MCF 10A (cell line): ENCODE results near the gene HSD3B1. TPM values are rescaled to one million over a fixed set of nuclear protein-coding genes. Genes with fewer than 3 reads are reported as not detected.

ENCODE experiments used
- BruUV-seq: library from RNA; stranded (reverse); fragments of 400-500 nt; replicated peaks from 2 replicates; lab custom pipeline; 2021; lab: Mats Ljungman, UMichigan
- CTCF ChIA-PET: fragments of 300-600 bp; sonication (Branson Sonifier 250); formaldehyde crosslinking; extraction: SDS; loops from one replicate; lab custom pipeline; 2021; ENCODE audit warnings: antibody characterized with exemption, inconsistent platforms; lab: Yijun Ruan, JAX
- POLR2A ChIA-PET: fragments of 300-600, 350-650 bp; sonication (Branson Sonifier 250); formaldehyde crosslinking; extraction: SDS; loops from one replicate; lab custom pipeline; 2020; ENCODE audit warnings: antibody characterized with exemption, inconsistent platforms; lab: Yijun Ruan, JAX
- DNase-seq: peaks from one replicate; pipeline ENCODE4 v3.0.0-alpha.2; 2018; ENCODE audit not compliant: unreplicated experiment
- H3K27ac Mint-ChIP-seq: one replicate; pipeline ENCODE4 v1.8.0; 2022; ENCODE audit warnings: mild to moderate bottlenecking, low read depth, mixed read lengths; ENCODE audit not compliant: unreplicated experiment
- H3K27me3 Mint-ChIP-seq: one replicate; pipeline ENCODE4 v1.8.0; 2022; ENCODE audit warnings: mixed read lengths; ENCODE audit not compliant: insufficient read depth, unreplicated experiment
- H3K36me3 Mint-ChIP-seq: one replicate; pipeline ENCODE4 v1.8.0; 2022; ENCODE audit warnings: mild to moderate bottlenecking, moderate library complexity, mixed read lengths; ENCODE audit not compliant: insufficient read depth, unreplicated experiment
- H3K4me1 Mint-ChIP-seq: one replicate; pipeline ENCODE4 v1.8.0; 2022; ENCODE audit warnings: mixed read lengths; ENCODE audit not compliant: insufficient read depth, unreplicated experiment
- H3K4me3 Mint-ChIP-seq: one replicate; pipeline ENCODE4 v1.8.0; 2022; ENCODE audit warnings: mild to moderate bottlenecking, moderate library complexity, mixed read lengths; ENCODE audit not compliant: unreplicated experiment
- H3K9me3 Mint-ChIP-seq: one replicate; pipeline ENCODE4 v1.8.0; 2022; ENCODE audit warnings: mixed read lengths; ENCODE audit not compliant: unreplicated experiment
- CTCF ChIP-seq: fragments of 200-600 bp; IDR thresholded peaks from one replicate; pipeline ENCODE4 v1.8.0; 2022; ENCODE audit warnings: antibody characterized with exemption, mild to moderate bottlenecking; ENCODE audit not compliant: unreplicated experiment
- intact Hi-C: fragments of 100-400 bp; cut with micrococcal nuclease; formaldehyde crosslinking; loops from 2 replicates; pipeline ENCODE4 v1.14.1; 2022
- total RNA-seq: library from RNA; stranded (reverse); gene quantifications from 2 replicates; pipeline ENCODE4 v1.2.3, GENCODE V29; 2022

The HSD3B1 gene
- total RNA-seq, 1 experiment from 2014 or later = not detected

- no peak for DNase-seq
- intact Hi-C loops = no loop called here
- peaks cover 8% of the 10 kb centered on the region for H3K27me3 Mint-ChIP-seq
- no peaks in the 10 kb centered on the region for H3K9me3 Mint-ChIP-seq
- TF ChIP-seq CTCF = no peak
- ChIA-PET POLR2A (no interaction called here), CTCF (no interaction called here)
- H3K4me1 Mint-ChIP-seq = peaks cover 14% of the 10 kb centered on the region
- BruUV-seq = no TSS peak
- H3K27ac Mint-ChIP-seq = no peak overlapping the region
- no peak overlapping the region for H3K4me3 Mint-ChIP-seq
- no peaks in the 10 kb centered on the region for H3K36me3 Mint-ChIP-seq
Observed at GRCh38 chr1:119546641-119547040, 39.6 kb downstream of the HSD3B1 start.

GRCh38 chr1:119547306-119547705 is 40.3 kb downstream of the HSD3B1 start:
- BruUV-seq = no TSS peak
- POLR2A ChIA-PET = interaction anchor here (0.6 kb wide), 1 partner anchor 1159 kb away, joined by 4 read pairs; no protein-coding TSS in a partner anchor
- no peak for TF ChIP-seq CTCF
- Mint-ChIP-seq H3K9me3 (no peaks in the 10 kb centered on the region), H3K27me3 (peaks cover under 1% of the 10 kb centered on the region), H3K4me1 (peaks cover 7% of the 10 kb centered on the region), H3K27ac (no peak overlapping the region), H3K4me3 (no peak overlapping the region), H3K36me3 (no peaks in the 10 kb centered on the region)
- CTCF ChIA-PET = interaction anchor here (0.5 kb wide), 1 partner anchor 143 kb away, joined by 3 read pairs; no protein-coding TSS in a partner anchor
- DNase-seq = no peak
- intact Hi-C loops = no loop called here

- no peak for DNase-seq
- Mint-ChIP-seq H3K4me1 (peaks cover 2% of the 10 kb centered on the region), H3K27ac (no peak overlapping the region), H3K9me3 (no peaks in the 10 kb centered on the region), H3K36me3 (no peaks in the 10 kb centered on the region), H3K27me3 (no peaks in the 10 kb centered on the region), H3K4me3 (no peak overlapping the region)
- intact Hi-C loops = no loop called here
- POLR2A ChIA-PET = interaction anchor here (0.6 kb wide), 1 partner anchor 1160 kb away, joined by 4 read pairs; no protein-coding TSS in a partner anchor
- BruUV-seq = no TSS peak
- no peak for TF ChIP-seq CTCF
- CTCF ChIA-PET = interaction anchor here (0.5 to 1.1 kb wide), 2 partner anchors 139 to 142 kb away, joined by 3 read pairs; no protein-coding TSS in a partner anchor
Observed at GRCh38 chr1:119547805-119548204, 40.8 kb downstream of the HSD3B1 start.

GRCh38 chr1:119549719-119550132 is 42.7 kb downstream of the HSD3B1 start:
- peaks cover 11% of the 10 kb centered on the region for H3K4me1 Mint-ChIP-seq
- no peaks in the 10 kb centered on the region for H3K27me3 Mint-ChIP-seq
- peak; percentile 60 for TF ChIP-seq CTCF
- no TSS peak for BruUV-seq
- peak; percentile 80 for DNase-seq
- CTCF ChIA-PET = interaction anchor here (1.0 to 1.1 kb wide), 2 partner anchors 8 to 46 kb away, joined by 3 to 5 read pairs; no protein-coding TSS in a partner anchor
- POLR2A ChIA-PET = no interaction called here
- no peak overlapping the region for H3K4me3 Mint-ChIP-seq
- no peaks in the 10 kb centered on the region for H3K36me3 Mint-ChIP-seq
- intact Hi-C loops = no loop called here
- H3K9me3 Mint-ChIP-seq = no peaks in the 10 kb centered on the region
- no peak overlapping the region for H3K27ac Mint-ChIP-seq
